ENCODE results near the gene ZNF500. TPM values are rescaled to one million over a fixed set of nuclear protein-coding genes. Genes with fewer than 3 reads are reported as not detected.

Gene ZNF500
- total RNA-seq, 2 donors from 2014 or later = 7.9 TPM

- DNase-seq (ENCODE audit: low spot score) = no peak
- intact Hi-C loops (cut with DNase I) = no loop called here
Measured at GRCh38 chr16:4728676-4729075, 38.3 kb downstream of the ZNF500 start.

GRCh38 chr16:4726616-4727015, 40.3 kb downstream of the ZNF500 start:
- intact Hi-C loops (cut with DNase I) = no loop called here
- DNase-seq (ENCODE audit: low spot score) = no peak

DNA sequence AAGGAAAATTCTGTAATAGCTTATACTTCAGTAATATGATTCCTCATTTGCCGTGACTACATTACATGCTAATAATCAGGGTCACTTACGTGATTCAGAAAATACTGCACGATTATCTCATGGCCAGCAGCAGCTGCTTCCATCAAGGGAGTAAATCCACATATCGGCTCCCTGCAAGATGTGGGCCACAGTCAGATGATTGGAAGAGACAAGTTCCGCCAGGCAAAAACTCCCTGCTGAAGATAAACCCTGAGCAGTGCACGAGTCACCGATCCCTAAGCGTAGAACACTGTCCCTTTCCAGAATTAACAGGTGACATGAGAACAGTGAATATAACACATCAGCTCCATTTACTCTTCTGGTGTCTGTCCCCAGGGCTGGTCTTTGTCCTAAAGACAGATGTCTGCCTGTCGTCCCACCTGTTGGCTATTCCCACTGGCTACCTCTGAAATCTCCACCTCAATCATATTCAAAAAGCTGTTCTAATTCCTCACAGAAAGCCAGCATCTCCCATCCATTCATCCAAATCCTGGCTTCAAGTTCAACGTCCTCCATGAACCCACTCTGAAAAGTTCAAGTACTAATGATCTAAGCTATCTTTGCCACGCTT, 42.2 kb downstream of the ZNF500 start:
- DNase-seq (ENCODE audit: low spot score) = no peak
- intact Hi-C loops (cut with DNase I) = no loop called here

DNA sequence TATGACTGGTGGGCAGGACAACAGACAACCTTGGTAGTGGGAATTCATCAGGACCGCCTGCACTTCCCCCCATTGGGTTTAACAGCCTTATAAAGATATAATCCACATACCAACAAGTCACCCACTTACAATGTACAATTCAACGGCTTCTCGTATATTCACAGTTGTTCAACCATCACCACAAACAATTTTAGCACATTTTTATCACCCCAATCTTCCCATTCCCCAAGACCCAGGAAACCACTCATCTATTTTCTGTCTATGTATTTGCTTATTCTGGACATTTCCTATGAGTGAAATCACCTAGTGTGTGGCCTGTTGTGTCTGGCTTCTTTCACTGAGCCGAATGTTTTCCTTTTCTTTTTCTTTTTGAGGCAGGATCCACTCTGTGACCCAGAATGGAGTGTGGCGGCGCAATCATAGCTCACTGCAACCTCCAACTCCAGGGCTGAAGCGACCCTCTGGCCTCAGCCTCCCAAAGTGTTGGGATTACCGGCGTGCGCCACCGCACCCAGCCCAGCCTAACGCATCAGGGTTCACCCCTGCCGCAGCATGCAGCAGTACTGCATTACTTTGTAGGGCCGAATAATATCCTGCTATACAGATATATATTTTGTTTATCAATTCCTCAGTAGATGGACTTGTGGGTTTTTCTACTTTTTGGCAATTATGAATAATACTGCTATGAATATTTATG, 43.7 kb downstream of the ZNF500 start:
- intact Hi-C loops (cut with DNase I) = no loop called here
- DNase-seq (ENCODE audit: low spot score) = no peak

GRCh38 chr16:4718466-4718865, 48.5 kb downstream of the ZNF500 start:
- no peak for DNase-seq (ENCODE audit: low spot score)
- intact Hi-C loops (cut with DNase I) = no loop called here

DNA sequence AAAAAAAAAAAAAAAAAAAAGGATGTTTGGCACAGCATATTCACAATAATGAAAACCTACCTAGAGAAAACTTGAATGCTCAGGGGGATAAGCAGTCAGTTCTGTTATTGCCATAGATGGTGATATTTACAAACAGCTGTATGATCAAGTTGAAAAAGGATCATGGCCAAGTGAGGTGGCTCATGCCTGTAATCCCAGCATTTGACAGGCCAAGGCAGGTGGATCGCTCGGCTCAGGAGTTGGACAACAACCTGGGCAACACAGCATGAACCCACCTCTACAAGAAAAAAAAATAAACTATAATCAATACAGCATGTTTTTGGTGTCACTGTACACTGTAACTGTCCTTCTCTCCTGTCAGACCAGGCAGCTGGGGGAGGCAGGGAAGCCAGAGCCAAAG, 52.0 kb downstream of the ZNF500 start:
- no peak for DNase-seq (ENCODE audit: low spot score)
- intact Hi-C loops (cut with DNase I) = no loop called here

GRCh38 chr16:4713663-4714501, 53.1 kb downstream of the ZNF500 start:
- DNase-seq (ENCODE audit: low spot score) = no peak
- intact Hi-C loops (cut with DNase I) = no loop called here

DNA sequence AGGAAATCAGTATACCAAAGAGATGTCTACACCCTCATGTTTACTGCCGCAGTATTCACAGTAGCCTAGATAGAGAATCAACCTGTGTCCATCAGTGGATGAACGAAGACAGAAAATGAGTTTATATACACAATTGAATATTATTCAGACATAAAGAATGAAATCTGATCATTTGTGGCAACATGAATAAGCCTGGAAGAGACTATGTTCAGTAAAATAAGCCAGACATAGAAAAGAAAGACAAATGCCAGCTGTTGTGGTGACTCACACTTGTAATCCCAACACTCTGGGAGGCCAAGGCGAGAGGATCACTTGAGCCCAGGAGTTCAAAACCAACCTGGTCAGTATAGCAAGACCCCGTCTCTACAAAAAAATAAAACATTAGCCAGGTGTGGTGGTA, 57.5 kb downstream of the ZNF500 start:
- intact Hi-C loops (cut with DNase I) = loop anchor here in 1 of 2 donors (2.0 kb wide), 1 partner anchor 41 kb away; no protein-coding TSS in a partner anchor
- no peak for DNase-seq (ENCODE audit: low spot score)

GRCh38 chr16:4706871-4707270, 60.1 kb downstream of the ZNF500 start:
- intact Hi-C loops (cut with DNase I) = no loop called here
- DNase-seq (ENCODE audit: low spot score) = no peak

DNA sequence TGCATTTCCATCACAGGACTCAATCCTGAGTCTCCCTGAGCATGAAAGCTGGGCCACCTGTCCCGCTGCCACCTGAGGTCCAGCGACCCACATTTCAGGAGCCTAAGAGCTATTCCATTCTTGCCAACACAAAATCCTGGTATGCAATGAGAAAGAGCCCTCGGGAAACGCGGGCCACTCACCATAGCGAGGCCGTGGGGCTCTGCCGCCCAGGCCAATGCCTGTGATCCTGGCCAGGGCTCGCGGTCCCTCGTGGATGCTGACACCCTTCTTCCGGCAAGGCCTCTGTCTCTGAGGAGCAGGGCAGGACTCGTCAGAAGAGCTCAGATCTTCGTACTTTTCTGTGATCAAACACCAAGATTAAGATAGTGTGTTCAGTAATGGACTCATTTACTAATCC, 62.0 kb downstream of the ZNF500 start:
- no peak for DNase-seq (ENCODE audit: low spot score)
- intact Hi-C loops (cut with DNase I) = no loop called here

GRCh38 chr16:4704491-4704890, 62.5 kb downstream of the ZNF500 start:
- intact Hi-C loops (cut with DNase I) = no loop called here
- DNase-seq (ENCODE audit: low spot score) = no peak

GRCh38 chr16:4703906-4704305, 63.1 kb downstream of the ZNF500 start:
- intact Hi-C loops (cut with DNase I) = no loop called here
- no peak for DNase-seq (ENCODE audit: low spot score)

- intact Hi-C loops (cut with DNase I) = no loop called here
- DNase-seq (ENCODE audit: low spot score) = no peak
Measured at GRCh38 chr16:4702466-4702808, 64.5 kb downstream of the ZNF500 start.

- DNase-seq (ENCODE audit: low spot score) = no peak
- intact Hi-C loops (cut with DNase I) = no loop called here
Measured at GRCh38 chr16:4701791-4702465, 65.0 kb downstream of the ZNF500 start.

DNA sequence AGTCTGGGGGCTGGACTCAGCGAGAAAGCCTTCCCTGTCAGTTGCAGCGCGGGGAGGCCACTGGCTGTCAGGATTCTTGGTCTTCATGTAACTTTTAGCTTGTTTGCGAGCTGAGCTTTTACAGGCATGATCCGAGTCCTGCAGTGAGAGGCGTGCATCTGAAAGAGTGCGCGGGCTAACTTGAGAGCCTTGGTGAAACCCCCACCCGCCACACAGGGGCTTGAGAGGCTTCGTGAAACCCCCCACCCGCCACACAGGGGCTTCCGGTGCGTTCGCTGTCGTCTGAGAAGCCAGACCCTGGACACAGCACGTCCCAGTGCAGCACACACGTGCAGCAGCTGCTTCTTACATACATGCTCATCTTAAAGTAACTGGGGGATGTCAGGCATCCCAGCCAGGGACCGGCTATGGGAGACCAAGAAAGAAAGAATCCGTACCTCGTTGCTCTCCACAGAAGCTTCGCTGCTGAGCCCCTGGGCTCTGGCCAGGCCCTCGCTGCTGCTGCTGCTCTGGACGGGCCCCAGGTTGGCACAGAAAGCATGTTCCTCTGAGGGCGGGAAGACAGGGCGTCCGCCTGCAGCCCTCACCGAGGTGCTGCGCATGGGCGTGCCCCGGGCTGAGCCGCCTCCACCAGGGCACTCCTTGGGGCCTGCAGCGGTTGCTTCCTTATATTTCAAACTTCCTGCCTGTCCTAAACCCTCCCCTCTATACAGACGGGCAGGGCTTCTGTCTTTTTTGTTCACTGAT, 65.8 kb downstream of the ZNF500 start:
- intact Hi-C loops (cut with DNase I) = no loop called here
- DNase-seq (ENCODE audit: low spot score) = no peak

GRCh38 chr16:4700380-4700996, 66.5 kb downstream of the ZNF500 start:
- intact Hi-C loops (cut with DNase I) = no loop called here
- no peak for DNase-seq (ENCODE audit: low spot score)

DNA sequence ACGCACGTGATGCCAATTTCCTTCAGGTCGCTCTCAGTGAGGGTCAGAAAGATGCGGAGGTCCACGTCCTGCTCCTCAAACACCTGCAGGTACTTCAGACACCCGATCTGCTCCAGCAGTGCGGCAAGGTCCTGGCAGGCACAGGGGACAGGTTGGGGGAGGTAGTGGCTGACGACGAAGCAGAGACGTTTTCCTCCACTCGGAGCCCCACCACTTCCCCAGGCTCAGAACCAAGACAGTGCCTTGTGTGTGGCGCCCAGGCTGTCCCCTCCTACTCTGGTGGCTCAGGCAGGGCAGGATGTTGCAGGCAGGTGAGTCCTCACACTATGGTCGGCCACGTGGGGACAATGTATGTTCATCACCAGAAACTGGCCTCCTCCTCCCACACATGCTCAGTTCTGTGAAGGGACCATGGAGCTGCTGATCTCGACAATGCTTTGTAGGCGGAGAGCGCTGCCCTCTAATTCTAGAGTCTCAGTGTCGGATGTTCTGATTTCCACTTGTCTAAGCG, 67.9 kb downstream of the ZNF500 start:
- DNase-seq (ENCODE audit: low spot score) = no peak
- intact Hi-C loops (cut with DNase I) = no loop called here

GRCh38 chr16:4698321-4699045, 68.5 kb downstream of the ZNF500 start:
- DNase-seq (ENCODE audit: low spot score) = no peak
- intact Hi-C loops (cut with DNase I) = no loop called here
